HCT116 (cell line): ENCODE results near the gene GRPR. TPM values are rescaled to one million over a fixed set of nuclear protein-coding genes. Genes with fewer than 3 reads are reported as not detected.

Experiments used
- ATAC-seq: fragments of 200-7000 bp; cut with Tn5 transposase; 2 replicates; pipeline ENCODE4 v1.9.1; 2020; ENCODE audit warnings: mild to moderate bottlenecking, moderate library complexity
- BruUV-seq: library from RNA; stranded (reverse); fragments of 400-500 nt; replicated peaks from 2 replicates; lab custom pipeline; 2021; lab: Mats Ljungman, UMichigan
- CTCF ChIA-PET: fragments of 300-600 bp; sonication (Branson Sonifier 250); formaldehyde crosslinking; loops from one replicate; lab custom pipeline; 2021; ENCODE audit warnings: antibody characterized with exemption; lab: Charles Lee
- POLR2A ChIA-PET: fragments of 300-600, 350-600 bp; sonication (Branson Sonifier 250); formaldehyde crosslinking; loops from one replicate; lab custom pipeline; 2021; ENCODE audit warnings: antibody characterized with exemption; lab: Charles Lee
- RAD21 ChIA-PET, 2 experiments: fragments of 300-600 bp; sonication (Branson Sonifier 250); formaldehyde crosslinking; loops; one replicate each; lab custom pipeline; 2023; ENCODE audit warnings: low total read pairs in 2 of 2; ENCODE audit not compliant: uncharacterized antibody in 2 of 2, unreplicated experiment in 2 of 2, low non-redundant PET in 1 of 2; lab: Charles Lee
- DNase-seq: peaks from one replicate; pipeline ENCODE4 v3.0.0-alpha.2; 2010; ENCODE audit warnings: low read depth, low spot score
- H2AFZ ChIP-seq: fragments of 200-600 bp; shearing (Covaris generic), sonication (generic); 2 replicates; pipeline ENCODE4 v1.6.1; 2017; ENCODE audit warnings: low read depth, mixed run types, mixed read lengths, antibody characterized with exemption, low read length; ENCODE audit not compliant: poor library complexity, severe bottlenecking
- H3K27ac ChIP-seq: 2 replicates; pipeline ENCODE4 v1.5.1; 2012; ENCODE audit warnings: low read depth, low read length
- H3K27me3 ChIP-seq: fragments of 200-600 bp; sonication (generic); 2 replicates; pipeline ENCODE4 v1.6.1; 2016; ENCODE audit warnings: mixed run types, low read length, mixed read lengths; ENCODE audit not compliant: insufficient read depth
- H3K36me3 ChIP-seq, 2 experiments: fragments of 200-500 bp in 1 of 2; fragments of 200-600 bp in 1 of 2; sonication (Bioruptor generic) in 1 of 2; sonication (generic) in 1 of 2; 2 replicates each; pipeline versions ENCODE4 v1.5.1 to v1.6.1; 2014 to 2016; ENCODE audit warnings: low read length in 2 of 2, inconsistent platforms in 1 of 2, mixed read lengths in 1 of 2, mixed run types in 1 of 2; ENCODE audit not compliant: insufficient read depth in 2 of 2, control insufficient read depth in 1 of 2
- H3K4me1 ChIP-seq, 2 experiments: fragments of 200-600 bp in 1 of 2; sonication (generic) in 1 of 2; 2 replicates each; pipeline versions ENCODE4 v1.5.1 to v1.6.1; 2012 to 2017; ENCODE audit warnings: low read length in 2 of 2, inconsistent platforms in 1 of 2, mild to moderate bottlenecking in 1 of 2, mixed read lengths in 1 of 2, mixed run types in 1 of 2, moderate library complexity in 1 of 2; ENCODE audit not compliant: insufficient read depth in 2 of 2, control insufficient read depth in 1 of 2
- H3K4me2 ChIP-seq: fragments of 200-600 bp; sonication (generic); 2 replicates; pipeline ENCODE4 v1.6.1; 2017; ENCODE audit warnings: mixed run types, low read length, mixed read lengths
- H3K4me3 ChIP-seq, 2 experiments: fragments of 200-600 bp in 1 of 2; sonication (generic) in 1 of 2; replicated peaks in 1 of 2; 2 replicates each; pipeline ENCODE4 v1.5.1; 2011 to 2016; ENCODE audit warnings: low read length in 2 of 2, control low read depth in 1 of 2, low read depth in 1 of 2, mild to moderate bottlenecking in 1 of 2, mixed read lengths in 1 of 2, mixed run types in 1 of 2
- H3K79me2 ChIP-seq: fragments of 200-600 bp; sonication (generic); 2 replicates; pipeline ENCODE4 v1.6.1; 2017; ENCODE audit warnings: mild to moderate bottlenecking, mixed run types, low read length, moderate library complexity, mixed read lengths; ENCODE audit not compliant: insufficient read depth
- H3K9ac ChIP-seq: fragments of 200-600 bp; sonication (generic); 2 replicates; pipeline ENCODE4 v1.6.1; 2016; ENCODE audit warnings: low read length, mixed read lengths
- H3K9me2 ChIP-seq: fragments of 200-600 bp; sonication (generic), shearing (Covaris generic); 2 replicates; pipeline ENCODE4 v1.6.1; 2017; ENCODE audit warnings: mixed run types, mild to moderate bottlenecking, moderate library complexity; ENCODE audit not compliant: insufficient read depth
- H3K9me3 ChIP-seq, 2 experiments: fragments of 200-500 bp in 1 of 2; fragments of 200-600 bp in 1 of 2; sonication (Bioruptor generic) in 1 of 2; sonication (generic) in 1 of 2; 2 replicates each; pipeline ENCODE4 v1.6.1; 2014 to 2017; ENCODE audit warnings: low read length in 2 of 2, mixed read lengths in 2 of 2, inconsistent platforms in 1 of 2, low read depth in 1 of 2, mild to moderate bottlenecking in 1 of 2, mixed run types in 1 of 2, moderate library complexity in 1 of 2; ENCODE audit not compliant: control insufficient read depth in 1 of 2, insufficient read depth in 1 of 2
- H4K20me1 ChIP-seq: fragments of 200-600 bp; sonication (generic), shearing (Covaris generic); 2 replicates; pipeline ENCODE4 v1.6.1; 2017; ENCODE audit warnings: mixed run types, mild to moderate bottlenecking, moderate library complexity; ENCODE audit not compliant: insufficient read depth
- CBX3 ChIP-seq: IDR thresholded peaks from 2 replicates; pipeline ENCODE4 v1.6.1; 2012; ENCODE audit warnings: low read depth
- CEBPB ChIP-seq: IDR thresholded peaks from 2 replicates; pipeline ENCODE4 v1.6.1; 2012; ENCODE audit warnings: low read depth
- CTCF ChIP-seq, 3 experiments: fragments of 200-600 bp in 1 of 3; sonication (generic) in 1 of 3; IDR thresholded peaks in 2 of 3; conservative IDR thresholded peaks in 1 of 3; 2 replicates each; pipeline ENCODE4 v1.5.1; 2012 to 2017; ENCODE audit warnings: low read depth in 2 of 3, low read length in 2 of 3, antibody characterized with exemption in 1 of 3, borderline replicate concordance in 1 of 3, control low read depth in 1 of 3, mild to moderate bottlenecking in 1 of 3, mixed read lengths in 1 of 3, mixed run types in 1 of 3, moderate library complexity in 1 of 3; ENCODE audit not compliant: insufficient read depth in 1 of 3
- EGR1 ChIP-seq: IDR thresholded peaks from 2 replicates; pipeline ENCODE4 v1.6.1; 2012; ENCODE audit warnings: low read depth
- ELF1 ChIP-seq: IDR thresholded peaks from 2 replicates; pipeline ENCODE4 v1.6.1; 2012; ENCODE audit warnings: low read depth, borderline replicate concordance
- EZH2 ChIP-seq: fragments of 200-600 bp; sonication (generic); IDR thresholded peaks from 2 replicates; pipeline ENCODE4 v1.6.1; 2017; ENCODE audit warnings: antibody characterized with exemption, mixed run types
- EZH2phosphoT487 ChIP-seq: fragments of 200-600 bp; IDR thresholded peaks from 2 replicates; pipeline ENCODE4 v1.6.1; 2018; ENCODE audit warnings: antibody characterized with exemption, borderline replicate concordance
- FOSL1 ChIP-seq: IDR thresholded peaks from 2 replicates; pipeline ENCODE4 v1.6.1; 2012; ENCODE audit warnings: low read depth
- JUND ChIP-seq: IDR thresholded peaks from 2 replicates; pipeline ENCODE4 v1.6.1; 2012
- MAX ChIP-seq: IDR thresholded peaks from 2 replicates; pipeline ENCODE4 v1.6.1; 2012
- POLR2A ChIP-seq: IDR thresholded peaks from 2 replicates; pipeline ENCODE4 v1.7.0; 2011; ENCODE audit warnings: borderline replicate concordance; ENCODE audit not compliant: insufficient read depth, insufficient read length; ENCODE audit errors: extremely low read depth
- POLR2AphosphoS5 ChIP-seq: IDR thresholded peaks from 2 replicates; pipeline ENCODE4 v1.6.1; 2011; ENCODE audit warnings: mild to moderate bottlenecking, low read depth, low read length, moderate library complexity
- REST ChIP-seq: IDR thresholded peaks from 2 replicates; pipeline ENCODE4 v1.6.1; 2012; ENCODE audit warnings: low read depth
- SIN3A ChIP-seq: IDR thresholded peaks from 2 replicates; pipeline ENCODE4 v1.6.1; 2012; ENCODE audit warnings: low read depth
- SRF ChIP-seq: IDR thresholded peaks from 2 replicates; pipeline ENCODE4 v1.6.1; 2012; ENCODE audit warnings: low read depth
- TCF7L2 ChIP-seq: IDR thresholded peaks from 2 replicates; pipeline ENCODE4 v1.7.0; 2011; ENCODE audit warnings: borderline replicate concordance, inconsistent platforms; ENCODE audit not compliant: insufficient read depth, insufficient read length; ENCODE audit errors: extremely low read depth
- YY1 ChIP-seq: IDR thresholded peaks from 2 replicates; pipeline ENCODE4 v1.6.1; 2011; ENCODE audit warnings: low read length, low read depth, moderate library complexity, mild to moderate bottlenecking; ENCODE audit not compliant: insufficient replicate concordance; ENCODE audit errors: extremely low read depth
- ZBTB33 ChIP-seq: IDR thresholded peaks from 2 replicates; pipeline ENCODE4 v1.6.1; 2011; ENCODE audit warnings: mild to moderate bottlenecking, low read length, moderate library complexity; ENCODE audit not compliant: insufficient replicate concordance; ENCODE audit errors: extremely low read depth
- ZFX ChIP-seq: fragments of 450-650 bp; IDR thresholded peaks from 2 replicates; pipeline ENCODE4 v1.6.1; 2017
- ZNF274 ChIP-seq: fragments of 200-500 bp; sonication (Bioruptor generic); IDR thresholded peaks from 2 replicates; pipeline ENCODE4 v1.6.1; 2014; ENCODE audit warnings: mild to moderate bottlenecking, low read depth, low read length, inconsistent platforms
- intact Hi-C: fragments of 100-400 bp; cut with micrococcal nuclease; formaldehyde crosslinking; loops from 2 replicates; pipeline ENCODE4 v1.10.0; 2022
- total RNA-seq: library from RNA; stranded (reverse); gene quantifications from one replicate; pipeline ENCODE4 v1.2.1, GENCODE V29; 2021; ENCODE audit not compliant: unreplicated experiment

GRPR gene
- total RNA-seq, 1 experiment from 2014 or later = 0.15 TPM

- ATAC-seq = no peak
- POLR2A ChIA-PET = no interaction called here
Observed at GRCh38 chrX:16075087-16075486, 48.3 kb upstream of the GRPR start.

More at GRCh38 chrX:16075087-16075486, 48.3 kb upstream of the GRPR start:
- Histone ChIP-seq H3K9me3 (no peaks in the 10 kb centered on the region), H3K27me3 (no peaks in the 10 kb centered on the region), H3K36me3 (no peaks in the 10 kb centered on the region), H4K20me1 (no peaks in the 10 kb centered on the region), H3K4me1 (no peaks in the 10 kb centered on the region), H3K9me2 (no peaks in the 10 kb centered on the region), H2AFZ (no peak overlapping the region), H3K4me2 (no peak overlapping the region), H3K79me2 (no peaks in the 10 kb centered on the region), H3K9ac (no peak overlapping the region), H3K4me3 (no peak overlapping the region), H3K27ac (no peak overlapping the region)
- no peak for DNase-seq
- ChIA-PET RAD21 (no interaction called here), CTCF (no interaction called here)
- no peak for TF ChIP-seq EGR1
- TF ChIP-seq SIN3A = no peak
- TF ChIP-seq ZNF274 = no peak
- no peak for TF ChIP-seq EZH2phosphoT487
- TF ChIP-seq POLR2AphosphoS5 = no peak
- TF ChIP-seq FOSL1 = no peak
- no peak for TF ChIP-seq ELF1
- TF ChIP-seq TCF7L2 = no peak
- no peak for TF ChIP-seq POLR2A
- no peak for TF ChIP-seq CEBPB
- no peak for TF ChIP-seq ZBTB33
- no peak for TF ChIP-seq MAX
- TF ChIP-seq REST = no peak; the same call in 1 of the 2 replicates
- no peak for TF ChIP-seq ZFX
- no peak for TF ChIP-seq JUND
- no peak for TF ChIP-seq CTCF (IDR thresholded peaks at IDR 0.05 in 2 of 3, conservative IDR thresholded peaks at IDR 0.05 in 1 of 3; ENCODE audit: borderline replicate concordance in 1 of 3, insufficient read depth in 1 of 3, low read depth in 2 of 3, low read length in 2 of 3)
- no peak for TF ChIP-seq YY1
- TF ChIP-seq EZH2 = no peak
- no peak for TF ChIP-seq SRF
- no peak for TF ChIP-seq CBX3
- intact Hi-C loops = no loop called here
- no TSS peak for BruUV-seq
